Astrocyte (in vitro differentiated cells and primary cell): ENCODE data around the gene ANKRD34C. TPM values are rescaled to one million over a fixed set of nuclear protein-coding genes. Genes with fewer than 3 reads are reported as not detected.
A peak's percentile ranks its signal among the peaks of the same experiment; 100 is the strongest.

Source experiments
- DNase-seq: peaks from one replicate; pipeline ENCODE4 v3.0.0-alpha.2; 2010; ENCODE audit warnings: low read depth
- FAIRE-seq: peaks from 2 replicates; lab custom pipeline; 2011; peaks lifted over from hg19 to GRCh38; lab: Jason Lieb, UNC
- H2AFZ ChIP-seq: 2 replicates; pipeline ENCODE4 v1.6.0; 2012; ENCODE audit warnings: low read depth, low read length, inconsistent platforms
- H3K27ac ChIP-seq: 2 replicates; pipeline ENCODE4 v1.5.1; 2011; ENCODE audit warnings: low read depth, low read length, inconsistent platforms
- H3K27me3 ChIP-seq: 2 replicates; pipeline ENCODE4 v1.6.0; 2011; ENCODE audit warnings: low read length, inconsistent platforms; ENCODE audit not compliant: insufficient read depth
- H3K36me3 ChIP-seq: 2 replicates; pipeline ENCODE4 v1.5.1; 2011; ENCODE audit warnings: low read length, inconsistent platforms; ENCODE audit not compliant: insufficient read depth
- H3K4me1 ChIP-seq: 2 replicates; pipeline ENCODE4 v1.5.1; 2011; ENCODE audit warnings: low read length, inconsistent platforms; ENCODE audit not compliant: insufficient read depth
- H3K4me2 ChIP-seq: 2 replicates; pipeline ENCODE4 v1.6.0; 2012; ENCODE audit warnings: low read length, inconsistent platforms
- H3K4me3 ChIP-seq: 2 replicates; pipeline ENCODE4 v1.5.1; 2011; ENCODE audit warnings: low read depth, mild to moderate bottlenecking, low read length, inconsistent platforms; ENCODE audit not compliant: insufficient read depth
- H3K79me2 ChIP-seq: 2 replicates; pipeline ENCODE4 v1.6.0; 2012; ENCODE audit warnings: mild to moderate bottlenecking, low read length, inconsistent platforms; ENCODE audit not compliant: insufficient read depth
- H3K9ac ChIP-seq: 2 replicates; pipeline ENCODE4 v1.6.0; 2012; ENCODE audit warnings: mild to moderate bottlenecking, low read length, inconsistent platforms
- H3K9me3 ChIP-seq: 2 replicates; pipeline ENCODE4 v1.5.1; 2012; ENCODE audit warnings: low read depth, mild to moderate bottlenecking, low read length, inconsistent platforms; ENCODE audit not compliant: insufficient read depth
- H4K20me1 ChIP-seq: 2 replicates; pipeline ENCODE4 v1.6.0; 2012; ENCODE audit warnings: low read length, inconsistent platforms; ENCODE audit not compliant: insufficient read depth
- H3K27ac Mint-ChIP-seq: one replicate; pipeline ENCODE4 v1.8.0; 2021; ENCODE audit warnings: mild to moderate bottlenecking, mixed read lengths; ENCODE audit not compliant: unreplicated experiment
- H3K27me3 Mint-ChIP-seq: one replicate; pipeline ENCODE4 v1.8.0; 2021; ENCODE audit warnings: low read depth, mixed read lengths; ENCODE audit not compliant: unreplicated experiment
- H3K36me3 Mint-ChIP-seq: one replicate; pipeline ENCODE4 v1.8.0; 2021; ENCODE audit warnings: low read depth, mixed read lengths; ENCODE audit not compliant: unreplicated experiment
- H3K4me1 Mint-ChIP-seq: one replicate; pipeline ENCODE4 v1.8.0; 2021; ENCODE audit warnings: low read depth, mixed read lengths; ENCODE audit not compliant: unreplicated experiment
- H3K4me3 Mint-ChIP-seq: one replicate; pipeline ENCODE4 v1.8.0; 2021; ENCODE audit warnings: mild to moderate bottlenecking, moderate library complexity, mixed read lengths; ENCODE audit not compliant: unreplicated experiment
- H3K9me3 Mint-ChIP-seq: one replicate; pipeline ENCODE4 v1.8.0; 2021; ENCODE audit warnings: mild to moderate bottlenecking, mixed read lengths; ENCODE audit not compliant: unreplicated experiment
- EZH2 ChIP-seq: IDR thresholded peaks from 2 replicates; pipeline ENCODE4 v1.6.1; 2012; ENCODE audit warnings: mild to moderate bottlenecking, low read length, inconsistent platforms; ENCODE audit not compliant: insufficient read depth
- total RNA-seq: library from RNA; stranded (reverse); gene quantifications from 2 replicates; pipeline ENCODE4 v1.2.1, GENCODE V29; 2021
- TF ChIP-seq, protein P1 (sequence below): IDR thresholded peaks from 2 replicates; pipeline ENCODE4 v1.5.1; 2011; ENCODE audit warnings: low read depth, mild to moderate bottlenecking, inconsistent platforms, low read length, moderate library complexity; ENCODE audit not compliant: insufficient read depth

ANKRD34C gene
- total RNA-seq, 1 donor from 2014 or later = 0.05 TPM

DNA sequence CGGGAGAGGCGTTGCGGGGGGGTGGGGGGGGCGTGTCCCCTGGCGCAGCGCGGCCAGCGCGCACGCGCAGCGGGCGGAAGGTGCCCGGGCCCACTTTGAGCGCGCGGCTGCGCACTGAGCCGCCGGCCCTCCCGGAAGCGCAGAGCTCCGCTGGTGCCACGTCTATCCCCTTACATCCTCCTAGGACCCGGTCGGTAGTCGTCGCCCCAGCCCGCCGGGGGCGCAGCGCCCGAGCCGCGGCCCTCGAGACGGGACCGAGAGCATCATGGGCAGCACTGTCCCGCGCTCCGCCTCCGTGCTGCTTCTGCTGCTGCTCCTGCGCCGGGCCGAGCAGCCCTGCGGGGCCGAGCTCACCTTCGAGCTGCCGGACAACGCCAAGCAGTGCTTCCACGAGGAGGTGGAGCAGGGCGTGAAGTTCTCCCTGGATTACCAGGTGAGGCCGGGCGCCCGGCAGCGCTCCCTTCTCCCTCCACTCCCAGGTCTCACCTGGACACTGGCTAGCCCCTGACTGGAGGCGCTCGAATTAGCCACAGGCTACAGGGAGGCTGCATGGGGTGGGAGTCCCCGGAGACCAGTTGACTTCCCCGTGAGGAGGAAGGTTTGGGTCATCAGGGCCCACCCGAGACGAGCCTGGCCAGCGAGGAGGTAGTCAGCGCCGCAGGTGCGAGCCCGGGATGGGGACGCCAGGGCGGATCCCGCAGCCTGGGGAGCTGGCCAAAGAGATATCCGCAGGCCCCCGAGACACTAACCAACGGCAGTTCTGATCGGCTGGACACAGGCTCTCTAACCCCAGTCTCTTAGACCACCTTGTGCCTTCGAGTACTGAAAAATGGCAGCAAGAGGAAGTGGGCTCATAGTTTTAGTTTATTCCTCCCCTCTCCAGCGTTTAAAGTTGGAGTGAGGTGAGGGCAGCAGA is 28.7 kb downstream of the ANKRD34C start, which contains the start of gene TMED3:
TMED3 (plus strand) TSS at position 128 of the 916 bp plus-strand sequence; CDS start at position 266, 138 bp downstream.
- Histone ChIP-seq H3K27ac (peak within 1 kb of the TSS; percentile 67), H4K20me1 (peaks cover 43% of the 10 kb centered on the region), H3K27me3 (peaks cover 15% of the 10 kb centered on the region), H3K9me3 (no peaks in the 10 kb centered on the region), H3K4me2 (peak within 1 kb of the TSS; percentile 95), H3K79me2 (peaks cover 48% of the 10 kb centered on the region), H3K9ac (peak within 1 kb of the TSS; percentile 95), H2AFZ (peak within 1 kb of the TSS; percentile 97), H3K4me1 (peaks cover 13% of the 10 kb centered on the region), H3K36me3 (peaks cover 25% of the 10 kb centered on the region), H3K4me3 (peak within 1 kb of the TSS; percentile 95)
- Mint-ChIP-seq H3K4me3 (peak within 1 kb of the TSS; percentile 96), H3K36me3 (peaks cover 19% of the 10 kb centered on the region), H3K27me3 (peaks cover 21% of the 10 kb centered on the region), H3K4me1 (peaks cover 12% of the 10 kb centered on the region), H3K9me3 (no peaks in the 10 kb centered on the region), H3K27ac (peak within 1 kb of the TSS; percentile 63)
- DNase-seq (peak; percentile 76), FAIRE-seq (no peak)
- TF ChIP-seq, protein P1, sequence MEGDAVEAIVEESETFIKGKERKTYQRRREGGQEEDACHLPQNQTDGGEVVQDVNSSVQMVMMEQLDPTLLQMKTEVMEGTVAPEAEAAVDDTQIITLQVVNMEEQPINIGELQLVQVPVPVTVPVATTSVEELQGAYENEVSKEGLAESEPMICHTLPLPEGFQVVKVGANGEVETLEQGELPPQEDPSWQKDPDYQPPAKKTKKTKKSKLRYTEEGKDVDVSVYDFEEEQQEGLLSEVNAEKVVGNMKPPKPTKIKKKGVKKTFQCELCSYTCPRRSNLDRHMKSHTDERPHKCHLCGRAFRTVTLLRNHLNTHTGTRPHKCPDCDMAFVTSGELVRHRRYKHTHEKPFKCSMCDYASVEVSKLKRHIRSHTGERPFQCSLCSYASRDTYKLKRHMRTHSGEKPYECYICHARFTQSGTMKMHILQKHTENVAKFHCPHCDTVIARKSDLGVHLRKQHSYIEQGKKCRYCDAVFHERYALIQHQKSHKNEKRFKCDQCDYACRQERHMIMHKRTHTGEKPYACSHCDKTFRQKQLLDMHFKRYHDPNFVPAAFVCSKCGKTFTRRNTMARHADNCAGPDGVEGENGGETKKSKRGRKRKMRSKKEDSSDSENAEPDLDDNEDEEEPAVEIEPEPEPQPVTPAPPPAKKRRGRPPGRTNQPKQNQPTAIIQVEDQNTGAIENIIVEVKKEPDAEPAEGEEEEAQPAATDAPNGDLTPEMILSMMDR = no peak
- TF ChIP-seq EZH2 = no peak

DNA sequence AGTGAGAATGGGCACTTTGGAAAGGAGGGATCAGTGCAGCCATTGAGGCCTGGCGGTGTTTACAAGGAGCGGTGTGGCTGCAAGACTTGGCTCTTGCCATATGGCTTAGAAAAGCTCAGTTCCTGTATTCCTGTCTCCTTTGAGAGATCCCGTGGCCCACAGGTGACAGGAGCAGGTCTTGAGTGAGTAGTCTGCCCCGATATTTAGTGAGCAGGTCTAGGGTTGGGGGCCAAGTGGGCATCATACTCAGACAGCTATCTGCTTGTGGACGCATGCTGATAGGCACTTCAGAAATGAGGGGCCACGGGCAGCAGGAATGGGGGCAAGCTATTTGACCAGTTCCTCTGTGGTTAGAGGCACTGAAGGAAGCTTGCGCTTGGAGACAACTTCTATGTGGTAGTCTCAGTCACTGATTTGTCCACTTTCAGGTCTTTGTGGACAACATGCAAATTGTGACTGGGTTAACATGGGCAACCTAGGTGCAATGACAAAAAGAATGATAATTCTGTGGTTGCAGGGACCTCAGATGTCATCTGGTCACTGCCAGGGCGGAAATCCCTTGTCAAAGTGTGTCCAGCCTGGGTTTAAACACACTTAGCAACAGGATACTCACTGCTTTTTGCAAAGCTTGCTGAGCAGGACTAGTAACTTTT is 29.5 kb downstream of the ANKRD34C start:
- H3K4me1 ChIP-seq = peaks cover 13% of the 10 kb centered on the region
- H3K79me2 ChIP-seq = peaks cover 56% of the 10 kb centered on the region
- no peak for DNase-seq
- TF ChIP-seq, protein P1 = no peak
- no peak for TF ChIP-seq EZH2
- H2AFZ ChIP-seq = peak overlapping the region; percentile 97
- H3K4me1 Mint-ChIP-seq = peaks cover 12% of the 10 kb centered on the region
- peaks cover 27% of the 10 kb centered on the region for H3K36me3 Mint-ChIP-seq
- peak overlapping the region; percentile 95 for H3K4me2 ChIP-seq
- peak overlapping the region; percentile 95 for H3K9ac ChIP-seq
- H3K27me3 ChIP-seq = peaks cover 15% of the 10 kb centered on the region
- no peaks in the 10 kb centered on the region for H3K9me3 ChIP-seq
- H3K4me3 Mint-ChIP-seq = peak overlapping the region; percentile 96
- no peak for FAIRE-seq
- no peaks in the 10 kb centered on the region for H3K9me3 Mint-ChIP-seq
- no peak overlapping the region for H3K27ac ChIP-seq
- peaks cover 51% of the 10 kb centered on the region for H4K20me1 ChIP-seq
- H3K4me3 ChIP-seq = peak overlapping the region; percentile 95
- H3K27ac Mint-ChIP-seq = peak overlapping the region; percentile 53
- peaks cover 32% of the 10 kb centered on the region for H3K36me3 ChIP-seq
- peaks cover 19% of the 10 kb centered on the region for H3K27me3 Mint-ChIP-seq
